Keratinocyte (primary cell): ENCODE measurements around the gene COG5.

Experiments used
- EZH2 ChIP-seq: IDR thresholded peaks from one replicate; pipeline ENCODE4 v1.6.1; 2012; ENCODE audit warnings: inconsistent platforms, mild to moderate bottlenecking, low read length, moderate library complexity
- TF ChIP-seq, protein P1 (sequence below), 3 experiments: IDR thresholded peaks in 1 of 3; conservative IDR thresholded peaks in 1 of 3; optimal IDR thresholded peaks in 1 of 3; 2 replicates in 2 of 3; 3 replicates in 1 of 3; pipeline versions ENCODE3 to v1.5.1; 2011; ENCODE audit warnings: low read length in 3 of 3, mild to moderate bottlenecking in 3 of 3, moderate library complexity in 2 of 3, control low read depth in 1 of 3, inconsistent platforms in 1 of 3; ENCODE audit not compliant: insufficient read depth in 2 of 3; ENCODE audit errors: extremely low read depth in 1 of 3

DNA sequence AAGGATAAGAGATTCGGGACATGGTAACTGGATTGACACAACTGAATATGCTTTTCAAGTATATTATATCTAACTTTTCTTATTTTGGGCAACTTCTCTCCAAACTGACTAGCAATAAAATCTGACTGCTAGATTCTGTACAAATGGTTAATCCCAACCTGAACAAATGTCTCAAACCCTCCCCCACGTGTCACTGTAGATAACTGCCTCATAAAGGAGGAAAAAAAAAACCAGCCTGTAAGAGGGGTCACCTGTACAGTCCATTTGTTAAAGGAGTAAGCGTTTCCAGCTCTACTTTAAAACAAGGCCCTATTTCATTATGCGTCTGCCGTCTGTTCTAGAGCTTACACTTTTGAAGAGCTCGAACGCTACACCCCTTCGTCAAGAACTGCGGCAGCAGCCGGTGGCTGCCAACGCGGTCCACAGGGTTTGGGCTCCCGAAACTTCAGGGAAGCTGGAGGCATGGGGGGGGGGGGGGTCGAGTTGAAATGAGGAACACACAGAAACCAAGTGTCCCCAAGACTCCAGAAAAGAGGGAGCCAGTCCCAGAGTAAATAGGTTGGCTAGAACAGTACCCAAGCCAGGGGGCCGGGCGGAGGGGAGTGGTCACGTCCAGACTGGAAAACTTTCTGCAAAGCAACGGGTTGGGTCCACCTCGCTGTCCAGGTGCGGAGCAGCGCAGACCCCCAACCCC, 492 bp downstream of the COG5 start:
- TF ChIP-seq, protein P1, sequence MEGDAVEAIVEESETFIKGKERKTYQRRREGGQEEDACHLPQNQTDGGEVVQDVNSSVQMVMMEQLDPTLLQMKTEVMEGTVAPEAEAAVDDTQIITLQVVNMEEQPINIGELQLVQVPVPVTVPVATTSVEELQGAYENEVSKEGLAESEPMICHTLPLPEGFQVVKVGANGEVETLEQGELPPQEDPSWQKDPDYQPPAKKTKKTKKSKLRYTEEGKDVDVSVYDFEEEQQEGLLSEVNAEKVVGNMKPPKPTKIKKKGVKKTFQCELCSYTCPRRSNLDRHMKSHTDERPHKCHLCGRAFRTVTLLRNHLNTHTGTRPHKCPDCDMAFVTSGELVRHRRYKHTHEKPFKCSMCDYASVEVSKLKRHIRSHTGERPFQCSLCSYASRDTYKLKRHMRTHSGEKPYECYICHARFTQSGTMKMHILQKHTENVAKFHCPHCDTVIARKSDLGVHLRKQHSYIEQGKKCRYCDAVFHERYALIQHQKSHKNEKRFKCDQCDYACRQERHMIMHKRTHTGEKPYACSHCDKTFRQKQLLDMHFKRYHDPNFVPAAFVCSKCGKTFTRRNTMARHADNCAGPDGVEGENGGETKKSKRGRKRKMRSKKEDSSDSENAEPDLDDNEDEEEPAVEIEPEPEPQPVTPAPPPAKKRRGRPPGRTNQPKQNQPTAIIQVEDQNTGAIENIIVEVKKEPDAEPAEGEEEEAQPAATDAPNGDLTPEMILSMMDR (optimal IDR thresholded peaks at IDR 0.05 in 1 of 3, IDR thresholded peaks at IDR 0.05 in 1 of 3, conservative IDR thresholded peaks at IDR 0.05 in 1 of 3; ENCODE audit: extremely low read depth in 1 of 3, insufficient read depth in 2 of 3, low read length in 3 of 3): no peak
- no peak for TF ChIP-seq EZH2
